Stimulated activated CD4-positive, alpha-beta T cell treated with anti-CD3 and anti-CD28 coated beads, Interleukin-2, amount 100 ng/mL, for 24 hours (primary cell): ENCODE data around the gene CD33.

Experiments used
- DNase-seq, 2 donors: peaks; one replicate each; pipeline ENCODE4 v3.0.0-alpha.2; 2020

Gene CD33

DNA sequence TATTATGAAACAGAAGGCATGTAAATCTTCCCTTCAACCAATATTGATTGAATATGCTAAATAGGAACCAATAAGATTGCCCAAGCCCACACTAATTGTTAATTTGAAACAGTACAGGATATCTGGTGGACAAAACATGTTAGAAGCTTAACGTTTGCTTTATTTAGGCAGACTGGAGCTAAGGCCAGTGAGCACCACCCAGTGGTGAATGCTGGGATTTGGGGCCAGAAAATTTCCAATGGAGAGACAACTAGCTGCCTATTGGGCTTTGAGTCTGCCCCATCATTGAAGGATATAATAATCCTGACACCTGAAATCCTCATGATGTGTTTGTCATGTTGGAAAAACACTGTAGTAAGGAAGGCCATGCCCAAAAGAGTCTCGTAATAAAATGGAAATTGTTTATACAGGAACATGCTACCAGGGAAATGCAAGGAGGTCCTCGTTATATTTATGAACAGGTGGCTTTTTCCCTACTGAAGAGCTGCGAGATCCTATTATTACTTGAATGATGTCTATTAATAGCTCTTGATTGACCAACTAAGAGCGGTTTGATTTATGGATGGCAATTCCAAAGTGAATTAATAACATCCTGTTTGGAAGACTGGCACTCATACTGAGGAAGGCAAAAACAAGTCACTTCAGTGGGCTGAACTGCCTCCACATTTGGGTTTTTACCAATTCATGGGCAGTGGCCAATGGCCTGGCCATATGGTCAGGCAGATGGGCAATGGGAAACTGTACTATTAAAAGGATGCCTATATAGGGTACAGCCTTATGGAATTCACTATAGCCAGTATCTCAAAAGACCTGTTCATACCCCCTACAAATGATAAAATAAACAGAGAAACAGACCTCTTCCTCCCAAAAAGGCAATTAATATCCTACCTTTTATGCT is 34.7 kb downstream of the CD33 start:
- peak; percentile 28 to 60 for DNase-seq

DNA sequence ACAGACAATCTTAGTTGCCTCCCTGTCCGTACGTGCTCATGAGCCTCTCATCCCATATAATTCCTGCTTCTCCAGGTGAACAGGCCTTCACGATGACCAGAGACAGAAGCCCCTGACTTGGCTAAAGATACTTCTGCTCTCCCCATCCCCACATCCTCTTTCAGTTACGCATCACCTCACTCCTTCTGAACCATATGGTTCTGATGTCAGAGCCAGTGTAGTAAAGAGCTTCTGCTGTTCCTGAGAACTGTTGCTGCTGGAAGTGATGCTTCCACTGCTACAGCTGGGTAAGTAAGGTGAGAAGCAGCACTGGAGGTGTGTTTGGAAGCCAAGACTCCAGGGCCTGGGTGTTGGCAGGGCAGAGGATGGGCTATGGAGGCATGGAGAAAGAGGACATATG is 38.9 kb downstream of the CD33 start:
- no peak for DNase-seq

DNA sequence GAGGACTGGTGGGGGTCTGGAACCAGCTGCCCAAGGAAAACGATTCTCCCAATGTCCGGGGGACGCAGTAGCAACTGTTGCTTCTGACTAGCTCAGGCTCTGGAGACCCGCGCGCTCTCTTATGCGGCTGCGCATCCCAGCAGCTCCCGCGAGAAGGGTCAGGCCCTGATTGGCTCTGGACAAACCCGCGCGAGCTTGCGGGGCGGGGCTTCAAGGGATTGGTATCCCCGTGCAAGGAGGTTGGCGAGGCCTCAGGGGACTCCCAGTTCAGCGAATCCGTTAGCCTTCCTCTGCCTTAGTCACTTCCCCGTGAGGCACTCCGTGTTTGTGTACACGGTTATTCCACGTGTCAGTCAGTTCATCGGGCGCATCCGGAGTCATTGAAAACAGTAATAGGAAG is 46.2 kb downstream of the CD33 start:
- DNase-seq: no peak

DNA sequence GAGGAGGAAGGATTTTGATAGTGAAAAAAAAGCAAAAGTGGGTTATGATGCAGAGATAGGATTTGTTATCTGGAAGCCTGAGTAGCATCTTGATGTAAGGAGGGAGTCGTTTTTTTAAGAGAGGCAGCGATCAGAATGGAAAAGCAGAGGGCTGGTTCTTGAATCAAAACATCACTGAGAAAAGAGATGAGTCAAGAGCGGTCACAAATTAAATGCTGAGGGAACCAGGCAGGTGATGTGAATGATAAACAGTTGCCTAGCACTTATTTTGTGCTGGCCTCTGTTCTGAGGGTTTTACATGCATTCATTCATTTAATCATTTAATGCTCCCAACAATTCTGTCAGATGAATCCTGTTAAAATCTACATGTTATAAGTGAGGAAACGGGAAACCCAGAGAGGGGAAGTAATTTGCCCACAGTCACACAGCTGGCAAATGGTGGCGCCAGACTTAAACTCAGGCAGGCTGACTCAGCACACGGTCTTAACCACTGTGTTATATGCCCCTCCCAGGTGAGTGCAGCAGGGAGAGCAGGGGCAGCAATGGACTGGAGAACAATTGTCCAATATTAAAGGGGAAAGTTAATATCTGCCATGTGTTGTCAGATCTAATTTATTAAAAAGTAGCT is 47.4 kb downstream of the CD33 start:
- DNase-seq: no peak

DNA sequence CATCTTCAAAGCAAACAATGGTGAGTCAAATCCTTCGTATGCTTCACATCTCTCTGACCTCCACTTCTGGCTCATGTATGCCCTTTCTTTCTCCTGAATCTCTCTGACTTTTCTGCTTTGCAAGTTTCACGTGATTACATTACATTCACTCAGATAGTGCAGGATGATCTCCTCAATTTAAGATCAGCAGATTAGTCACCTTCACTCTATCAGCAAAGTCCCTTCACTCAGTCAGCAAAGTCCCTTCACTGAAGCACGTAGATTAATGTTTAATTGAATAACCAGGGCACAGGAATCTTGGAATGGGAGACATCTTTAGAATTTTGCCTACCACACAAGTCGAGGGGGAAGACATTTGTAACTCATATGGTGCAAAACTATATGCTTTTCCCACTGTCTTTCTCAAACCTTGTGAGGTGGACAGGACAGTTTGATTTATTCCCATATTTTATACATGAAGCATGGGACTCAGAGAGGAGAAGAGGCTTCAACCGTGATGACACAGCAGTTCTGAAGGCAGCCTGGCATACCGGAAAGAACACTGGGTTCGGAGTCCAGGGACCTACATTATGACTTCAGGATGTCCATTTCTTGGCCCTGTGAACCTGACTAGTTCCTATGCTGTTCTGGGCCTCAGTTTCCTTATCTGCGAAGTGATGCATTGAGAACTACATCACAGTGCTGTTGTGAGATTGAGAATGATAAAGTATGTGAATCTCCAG is 49.3 kb downstream of the CD33 start:
- DNase-seq: no peak

DNA sequence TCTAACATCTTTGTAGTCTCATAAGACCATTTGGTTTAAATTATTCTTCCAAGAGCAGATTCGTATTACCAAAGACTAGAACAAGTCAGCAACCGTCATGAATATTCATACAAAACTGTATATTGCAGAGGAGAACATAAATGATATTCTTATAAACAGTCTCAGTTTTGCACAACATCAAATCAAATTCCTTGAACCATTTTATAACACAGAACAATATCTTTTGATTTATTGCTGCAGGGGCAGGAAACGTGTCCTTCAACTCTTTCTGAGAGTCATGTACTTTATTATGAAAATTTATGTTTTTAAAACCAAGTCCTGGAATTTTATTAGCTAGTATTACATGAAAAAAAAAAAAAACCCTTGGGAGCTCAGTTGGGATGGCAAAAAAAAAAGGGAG is 52.2 kb downstream of the CD33 start:
- no peak for DNase-seq

DNA sequence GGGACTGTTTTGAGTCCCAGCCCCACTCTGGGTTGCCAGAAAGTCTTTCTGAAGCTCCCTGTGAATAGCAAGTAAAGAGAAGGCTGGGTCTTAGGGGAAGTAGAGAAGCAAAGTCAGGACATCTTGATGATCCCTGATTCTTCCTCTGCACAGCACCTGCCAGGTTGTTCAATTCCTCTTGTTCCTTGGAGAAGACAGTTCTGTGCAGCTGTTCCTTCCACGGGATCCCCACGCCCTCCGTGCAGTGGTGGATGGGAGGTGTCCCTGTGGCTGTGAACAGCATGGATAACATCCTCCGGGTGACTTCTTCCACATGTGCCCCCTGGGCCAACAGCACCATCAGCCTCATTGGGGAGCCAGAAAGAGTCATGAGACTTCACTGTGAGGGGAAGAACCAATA is 57.5 kb downstream of the CD33 start:
- DNase-seq: no peak

DNA sequence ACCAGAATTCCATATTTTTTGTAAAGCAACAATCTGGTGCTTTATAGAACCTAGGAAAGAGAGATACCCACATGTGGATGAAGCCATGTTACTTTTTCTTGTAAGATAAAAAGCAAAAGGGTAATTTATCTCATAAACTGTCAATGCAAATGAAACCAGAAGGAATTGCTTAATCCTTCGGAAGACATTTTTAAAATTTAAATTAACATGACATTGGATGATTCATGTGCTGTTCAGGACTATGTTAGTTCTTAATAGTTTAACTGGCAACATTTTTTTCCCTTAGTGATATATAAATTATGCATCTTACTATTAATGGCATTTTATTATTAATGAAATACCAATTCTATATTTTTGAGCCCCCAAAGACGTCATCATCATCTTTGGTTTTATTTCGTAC is 60.8 kb downstream of the CD33 start:
- no peak for DNase-seq
